ENCODE data around the gene TRIM10. TPM values are rescaled to one million over a fixed set of nuclear protein-coding genes. Genes with fewer than 3 reads are reported as not detected.

Gene TRIM10
- total RNA-seq, 1 experiment from 2014 or later, result not detected

Other genes with a start within 250 kb of the TRIM10 start
- 321 and 324 TPM in 2 replicates for gene HLA-A, start 218.7 kb downstream of the TRIM10 start, total RNA-seq (2014; rRNA removed; shearing (Covaris generic))
- gene POLR1H, start 99.9 kb downstream of the TRIM10 start, total RNA-seq (2014; rRNA removed; shearing (Covaris generic)), result 39.4 and 57.7 TPM in 2 replicates
- gene PPP1R11, start 94.0 kb downstream of the TRIM10 start, total RNA-seq (2014; rRNA removed; shearing (Covaris generic)), result 77.2 and 79.0 TPM in 2 replicates
- 0.57 TPM in 1 of 2 replicates, not detected in the other for gene RNF39, start 85.4 kb downstream of the TRIM10 start, total RNA-seq (2014; rRNA removed; shearing (Covaris generic))
- gene TRIM31, start 48.1 kb downstream of the TRIM10 start, total RNA-seq (2014; rRNA removed; shearing (Covaris generic)), result 0.11 TPM in 1 of 2 replicates, not detected in the other
- gene TRIM40, start 25.1 kb downstream of the TRIM10 start, total RNA-seq (2014; rRNA removed; shearing (Covaris generic)), result not detected in 2 replicates
- gene TRIM15, start 2.3 kb upstream of the TRIM10 start, total RNA-seq (2014; rRNA removed; shearing (Covaris generic)), result 0.86 TPM in 1 of 2 replicates, not detected in the other
- gene TRIM26, start 52.2 kb upstream of the TRIM10 start, total RNA-seq (2014; rRNA removed; shearing (Covaris generic)), result 36.6 and 66.5 TPM in 2 replicates
- gene TRIM39, start 165.7 kb upstream of the TRIM10 start, total RNA-seq (2014; rRNA removed; shearing (Covaris generic)), result 18.2 and 21.4 TPM in 2 replicates
- gene RPP21, start 183.9 kb upstream of the TRIM10 start, total RNA-seq (2014; rRNA removed; shearing (Covaris generic)), result 160 and 170 TPM in 2 replicates

Measured in Daoy (cell line).